Stimulated activated CD8-positive, alpha-beta memory T cell treated with anti-CD3 and anti-CD28 coated beads, Interleukin-7, amount 100 ng/mL, for 24 hours (primary cell): Measurements from ENCODE around the gene RTKN2.

Source experiments
- DNase-seq: peaks from one replicate; pipeline ENCODE4 v3.0.0-alpha.2; 2020; ENCODE audit warnings: low read depth

Gene RTKN2

GRCh38 chr10:62172465-62172864 is 96.2 kb downstream of the RTKN2 start:
- DNase-seq = no peak

GRCh38 chr10:62171791-62172190 is 96.9 kb downstream of the RTKN2 start:
- no peak for DNase-seq

GRCh38 chr10:62170732-62171131 is 97.9 kb downstream of the RTKN2 start:
- DNase-seq = no peak

GRCh38 chr10:62166331-62167131 is 102.1 kb downstream of the RTKN2 start:
- no peak for DNase-seq

- DNase-seq = no peak
These were observed 102.8 kb downstream of the RTKN2 start for GRCh38 chr10:62165803-62166202.

- no peak for DNase-seq
These were observed 105.6 kb downstream of the RTKN2 start for GRCh38 chr10:62163024-62163423.

- DNase-seq = no peak
These were observed 106.2 kb downstream of the RTKN2 start for GRCh38 chr10:62162261-62162981.

- no peak for DNase-seq
These were observed 109.3 kb downstream of the RTKN2 start for GRCh38 chr10:62159351-62159750.

GRCh38 chr10:62157601-62158000 is 111.0 kb downstream of the RTKN2 start:
- no peak for DNase-seq

- DNase-seq = no peak
These were observed 113.5 kb downstream of the RTKN2 start for GRCh38 chr10:62155054-62155680.

- DNase-seq = no peak
These were observed 114.4 kb downstream of the RTKN2 start for GRCh38 chr10:62154231-62154630.

GRCh38 chr10:62153191-62153590 is 115.5 kb downstream of the RTKN2 start:
- DNase-seq = no peak

GRCh38 chr10:62149621-62150020 is 119.0 kb downstream of the RTKN2 start:
- DNase-seq = no peak

GRCh38 chr10:62148155-62148554 is 120.5 kb downstream of the RTKN2 start:
- DNase-seq = no peak

- no peak for DNase-seq
These were observed 121.2 kb downstream of the RTKN2 start for GRCh38 chr10:62147425-62147824.

GRCh38 chr10:62136931-62137330 is 131.7 kb downstream of the RTKN2 start:
- DNase-seq = no peak

GRCh38 chr10:62133618-62134017 is 135.0 kb downstream of the RTKN2 start:
- DNase-seq = no peak
